Esophagus squamous epithelium (tissue), 4 donors: ENCODE data around the gene PIP5K1B.

ENCODE experiments used
- POLR2A ChIP-seq, 4 donors: fragments of 450-650 bp; IDR thresholded peaks; one replicate each; pipeline ENCODE4 v1.6.1; 2017; ENCODE audit warnings: antibody characterized with exemption in 4 of 4, mild to moderate bottlenecking in 4 of 4, moderate library complexity in 3 of 4
- TF ChIP-seq, protein P1 (sequence below), 6 experiments: fragments of 450-650 bp in 4 of 6; fragments of 200-600 bp in 2 of 6; sonication (generic) in 2 of 6; IDR thresholded peaks; one replicate each; pipeline ENCODE4 v1.5.1; 2016 to 2019; ENCODE audit warnings: antibody characterized with exemption in 6 of 6, mild to moderate bottlenecking in 4 of 6, moderate library complexity in 4 of 6

DNA sequence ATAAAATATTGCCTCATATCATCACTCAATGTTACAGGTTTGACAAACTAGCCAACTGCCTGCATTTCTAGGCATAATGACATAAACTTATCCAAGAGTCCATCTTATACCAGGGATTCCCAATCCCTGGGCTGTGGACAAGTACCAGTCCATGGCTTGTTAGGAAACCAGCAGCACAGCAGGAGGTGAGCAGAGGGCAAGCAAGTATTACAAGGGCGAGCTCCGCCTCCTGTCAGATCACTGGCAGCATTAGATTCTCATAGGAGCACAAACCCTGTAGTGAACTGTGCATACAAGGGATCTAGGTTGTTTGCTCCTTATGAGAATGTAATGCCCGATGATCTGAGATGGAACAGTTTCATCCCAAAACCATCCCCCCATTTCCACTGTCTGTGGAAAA lies 164.0 kb downstream of the PIP5K1B start:
- TF ChIP-seq, protein P1, sequence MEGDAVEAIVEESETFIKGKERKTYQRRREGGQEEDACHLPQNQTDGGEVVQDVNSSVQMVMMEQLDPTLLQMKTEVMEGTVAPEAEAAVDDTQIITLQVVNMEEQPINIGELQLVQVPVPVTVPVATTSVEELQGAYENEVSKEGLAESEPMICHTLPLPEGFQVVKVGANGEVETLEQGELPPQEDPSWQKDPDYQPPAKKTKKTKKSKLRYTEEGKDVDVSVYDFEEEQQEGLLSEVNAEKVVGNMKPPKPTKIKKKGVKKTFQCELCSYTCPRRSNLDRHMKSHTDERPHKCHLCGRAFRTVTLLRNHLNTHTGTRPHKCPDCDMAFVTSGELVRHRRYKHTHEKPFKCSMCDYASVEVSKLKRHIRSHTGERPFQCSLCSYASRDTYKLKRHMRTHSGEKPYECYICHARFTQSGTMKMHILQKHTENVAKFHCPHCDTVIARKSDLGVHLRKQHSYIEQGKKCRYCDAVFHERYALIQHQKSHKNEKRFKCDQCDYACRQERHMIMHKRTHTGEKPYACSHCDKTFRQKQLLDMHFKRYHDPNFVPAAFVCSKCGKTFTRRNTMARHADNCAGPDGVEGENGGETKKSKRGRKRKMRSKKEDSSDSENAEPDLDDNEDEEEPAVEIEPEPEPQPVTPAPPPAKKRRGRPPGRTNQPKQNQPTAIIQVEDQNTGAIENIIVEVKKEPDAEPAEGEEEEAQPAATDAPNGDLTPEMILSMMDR (IDR thresholded peaks at IDR 0.05) = no peak
- TF ChIP-seq POLR2A (IDR thresholded peaks at IDR 0.05) = no peak
